HG03354 (cell line): ENCODE measurements around the gene PDGFD.
A peak's percentile ranks its signal among the peaks of the same experiment; 100 is the strongest.

Experiments used
- ATAC-seq: cut with Tn5 transposase; IDR thresholded peaks from one replicate; pipeline ENCODE4 v1.9.1; 2021; ENCODE audit warnings: mild to moderate bottlenecking; ENCODE audit not compliant: unreplicated experiment, poor library complexity, severe bottlenecking

The PDGFD gene

DNA sequence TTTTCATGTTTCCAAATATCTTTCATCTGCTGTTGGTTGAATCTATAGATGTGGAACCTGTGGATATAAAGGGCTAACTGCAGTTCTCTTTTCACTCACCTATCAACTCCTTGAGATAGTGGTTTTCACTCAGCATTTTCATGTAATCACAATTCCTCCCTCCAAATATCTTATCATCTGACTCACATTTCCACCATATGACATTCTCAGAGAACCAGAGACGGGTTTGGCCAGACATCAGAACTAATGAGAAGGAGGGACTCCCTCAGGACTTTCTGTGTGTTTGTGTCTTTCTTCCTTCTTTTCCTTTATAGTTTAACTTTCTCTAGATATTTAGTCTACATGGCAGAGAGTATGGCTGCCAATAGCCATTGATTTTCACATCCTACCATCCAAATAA lies 262.3 kb downstream of the PDGFD start:
- ATAC-seq = no peak

GRCh38 chr11:103898577-103899336 lies 265.2 kb downstream of the PDGFD start:
- ATAC-seq = peak; percentile 81

GRCh38 chr11:103898065-103898464 lies 265.9 kb downstream of the PDGFD start:
- peak; percentile 66 for ATAC-seq

- no peak for ATAC-seq
These were observed 266.6 kb downstream of the PDGFD start for GRCh38 chr11:103897160-103897936.

- no peak for ATAC-seq
These were observed 268.8 kb downstream of the PDGFD start for GRCh38 chr11:103895106-103895505.

DNA sequence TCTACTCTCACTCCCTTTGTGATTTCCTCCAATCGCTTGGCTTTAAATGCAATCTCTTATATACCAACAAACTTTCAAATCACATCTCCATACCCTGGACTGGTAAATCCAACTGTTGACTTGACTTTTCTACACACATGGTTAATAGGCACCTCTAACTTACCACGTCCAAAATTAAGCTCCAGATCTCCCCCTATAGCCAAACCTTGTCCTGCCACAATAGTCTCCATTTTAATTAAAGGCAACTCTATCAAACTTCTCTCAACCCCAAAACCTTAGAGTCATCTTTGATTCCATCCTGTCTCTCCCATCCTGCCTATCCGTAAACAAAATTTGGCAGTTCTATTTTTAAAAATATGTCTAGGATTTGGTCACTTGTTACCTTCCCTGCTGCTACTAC lies 269.3 kb downstream of the PDGFD start:
- no peak for ATAC-seq

DNA sequence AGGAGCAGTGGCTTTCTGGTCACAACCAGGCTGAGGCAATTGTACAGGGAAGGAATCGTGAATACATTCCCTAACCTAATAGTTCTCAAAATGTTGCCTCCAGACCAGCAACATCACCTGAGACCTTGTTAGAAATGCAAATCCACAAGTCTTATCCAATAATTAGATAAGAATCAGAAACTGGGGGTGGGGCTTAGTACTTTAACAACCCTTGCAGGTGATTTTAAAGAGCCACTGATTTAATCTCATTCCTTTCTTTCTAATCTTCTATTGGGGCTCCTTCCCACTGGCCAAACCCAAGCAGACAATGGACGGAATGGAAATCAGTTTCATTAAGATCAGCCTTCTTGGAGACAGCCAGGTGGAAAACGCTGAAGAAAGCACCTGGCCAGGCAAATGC lies 269.9 kb downstream of the PDGFD start:
- ATAC-seq = no peak

- no peak for ATAC-seq
These were observed 270.6 kb downstream of the PDGFD start for GRCh38 chr11:103893371-103893770.

DNA sequence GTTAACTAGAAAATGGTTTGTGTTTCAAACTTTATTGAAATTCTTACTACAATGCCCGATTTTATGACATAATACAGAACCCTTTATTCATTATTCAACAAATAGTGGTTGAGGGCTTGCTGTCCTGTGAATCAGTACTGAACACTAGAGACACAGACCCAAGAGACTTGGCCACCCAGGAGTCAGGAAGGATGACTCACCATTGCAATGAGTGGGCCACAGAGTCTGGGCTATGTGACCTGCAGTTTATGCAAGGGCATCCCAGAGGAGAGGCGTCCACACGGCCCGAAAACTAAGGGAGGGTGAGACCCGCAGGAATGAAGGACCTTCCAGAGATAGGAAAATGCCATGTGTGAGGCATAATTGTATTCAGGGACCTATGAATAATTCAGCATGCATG lies 271.3 kb downstream of the PDGFD start:
- no peak for ATAC-seq

- ATAC-seq = no peak
These were observed 273.3 kb downstream of the PDGFD start for GRCh38 chr11:103890654-103891053.

GRCh38 chr11:103889679-103890078 lies 274.3 kb downstream of the PDGFD start:
- ATAC-seq = no peak

DNA sequence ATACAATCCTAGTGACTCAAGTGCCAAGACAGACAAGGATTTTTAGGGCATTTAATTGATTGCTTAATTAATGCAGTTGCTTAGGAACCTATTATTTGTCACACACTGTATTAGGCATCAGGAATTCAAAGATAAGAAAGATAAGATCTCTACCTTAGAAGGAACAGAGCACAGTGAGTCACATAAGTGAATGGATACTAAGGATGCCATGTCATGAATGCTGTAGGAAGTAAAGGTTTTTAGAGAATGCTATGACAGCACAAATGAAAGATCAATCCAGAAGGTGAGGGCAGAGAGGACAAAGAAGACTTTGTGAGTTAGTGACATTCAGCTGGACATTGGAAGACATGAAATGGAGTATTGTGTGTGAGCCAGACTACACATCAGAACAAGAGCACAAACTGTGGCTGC lies 275.4 kb downstream of the PDGFD start:
- no peak for ATAC-seq

GRCh38 chr11:103887001-103887658 lies 276.8 kb downstream of the PDGFD start:
- ATAC-seq = peak; percentile 51

DNA sequence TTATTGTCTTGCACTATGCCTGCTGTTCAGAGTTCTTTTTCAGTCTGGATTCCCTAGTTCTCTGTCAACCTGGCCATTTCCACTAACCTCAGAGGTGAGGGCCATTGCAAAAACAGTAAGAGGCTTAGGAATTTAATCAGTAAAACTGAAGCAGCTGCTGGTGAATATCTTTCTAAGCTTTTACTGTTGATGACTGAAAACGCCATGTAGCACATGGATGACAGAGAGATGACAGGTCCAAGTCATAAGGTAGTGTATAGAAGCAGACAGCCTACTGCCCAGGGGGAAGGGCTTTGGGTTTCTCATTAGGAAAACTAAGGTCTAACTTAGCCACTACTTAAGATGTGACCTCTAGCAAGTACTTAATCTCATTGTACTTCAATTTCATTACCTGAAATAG lies 280.1 kb downstream of the PDGFD start:
- ATAC-seq = no peak

- ATAC-seq = no peak
These were observed 280.7 kb downstream of the PDGFD start for GRCh38 chr11:103883291-103883690.

DNA sequence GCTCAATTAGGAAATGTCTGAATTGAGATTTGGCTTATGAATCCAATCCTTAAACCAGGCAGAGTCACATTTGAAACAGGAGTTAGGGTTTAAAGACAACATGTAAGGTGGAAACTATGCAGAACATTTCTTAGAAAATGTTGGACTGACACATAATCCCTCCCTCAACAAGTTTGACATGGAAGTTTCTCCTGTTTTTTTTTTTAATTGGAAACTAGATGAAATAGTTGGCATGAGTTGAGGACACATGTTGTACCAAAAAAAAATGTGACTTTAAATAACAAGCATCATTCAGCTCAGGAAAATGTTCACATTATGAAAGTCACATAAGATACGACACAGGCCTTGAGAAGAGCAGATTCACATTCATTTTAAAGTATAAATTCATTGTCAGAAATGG lies 282.4 kb downstream of the PDGFD start:
- ATAC-seq = no peak

DNA sequence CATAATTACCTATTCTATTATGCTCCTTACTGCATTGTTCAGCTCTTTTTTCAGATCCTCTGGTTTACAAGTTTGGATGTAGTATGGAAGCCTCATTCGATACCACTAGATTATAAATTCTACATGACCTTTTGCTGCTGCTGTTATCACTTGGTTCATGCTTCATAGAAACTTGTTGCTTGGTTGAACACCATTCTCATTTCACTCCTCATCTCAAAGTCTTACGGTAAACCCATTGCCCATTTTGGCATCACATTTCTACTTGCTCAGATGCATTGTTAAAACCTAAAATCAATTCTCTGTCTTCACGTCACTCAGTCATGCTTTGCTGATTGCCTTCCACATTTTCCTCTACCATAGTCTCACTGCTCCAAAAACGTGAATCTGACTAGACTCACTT lies 283.0 kb downstream of the PDGFD start:
- ATAC-seq = no peak

DNA sequence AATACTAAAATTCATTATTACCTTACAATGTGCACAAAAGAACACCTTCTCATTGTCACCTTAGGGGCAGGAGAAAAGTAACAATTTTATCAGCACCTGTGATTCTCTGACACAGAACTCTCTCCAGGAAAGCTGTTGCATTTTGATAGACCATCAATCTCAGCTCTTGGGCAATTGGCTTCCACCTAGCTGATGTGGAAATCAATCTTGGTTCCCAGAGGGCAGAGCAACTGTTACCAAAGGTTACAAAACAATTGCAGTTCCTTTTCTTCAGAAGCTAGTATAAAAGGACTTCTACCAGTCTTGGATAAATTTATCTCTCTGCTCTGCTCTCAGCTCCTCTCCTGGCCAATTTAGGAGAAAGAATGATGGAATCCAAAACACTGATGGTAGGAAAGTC lies 285.3 kb downstream of the PDGFD start:
- no peak for ATAC-seq

GRCh38 chr11:103877221-103877620 lies 286.7 kb downstream of the PDGFD start:
- no peak for ATAC-seq

DNA sequence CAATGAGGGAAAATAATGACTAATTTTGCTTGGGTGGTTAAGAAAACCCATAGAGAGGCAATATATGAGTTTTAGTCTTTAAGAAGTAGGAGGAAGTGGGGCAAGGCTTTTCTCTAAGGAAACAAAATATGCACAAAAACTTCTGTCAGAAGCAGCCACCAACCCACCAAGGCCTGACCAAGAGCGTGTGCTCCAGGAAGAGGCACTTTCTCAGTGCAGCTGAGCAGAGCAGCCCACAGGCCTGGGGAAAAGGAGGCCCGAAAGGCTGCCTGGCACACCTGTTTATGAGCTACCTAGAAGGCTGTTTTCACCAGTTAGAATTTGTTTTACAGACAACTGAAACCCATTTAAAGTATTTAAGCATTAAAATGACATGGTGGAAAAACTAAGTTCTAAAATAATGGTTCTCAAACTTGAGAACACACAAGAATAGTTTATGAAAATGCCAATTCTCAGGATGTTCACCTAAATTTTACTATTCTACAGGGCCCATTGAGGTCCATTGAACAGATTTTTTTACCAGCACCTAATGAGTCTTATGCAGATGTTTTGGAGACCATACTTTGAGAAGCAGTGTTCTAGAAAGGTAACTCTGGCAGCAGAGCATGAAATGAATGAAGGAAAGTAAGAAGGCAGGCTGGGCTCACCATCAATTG lies 288.0 kb downstream of the PDGFD start:
- ATAC-seq = peak; percentile 95
